ENCODE results near the gene ALMS1.
"Not testable (repeated sequence)": the region's sequence is repeated elsewhere in the genome, so short reads cannot be mapped to it uniquely, and the experiment has no call there.

ALMS1 gene

GRCh38 chr2:73426176-73426575 is 40.5 kb downstream of the ALMS1 start:
- H3K9ac ChIP-seq (ENCODE audit: low read length in 5 of 5): no peak overlapping the region
- no peaks in the 10 kb centered on the region for H3K4me1 ChIP-seq (ENCODE audit: control insufficient read depth in 5 of 5, insufficient read depth in 5 of 5, low read length in 5 of 5)
- no peak overlapping the region for H3K27ac ChIP-seq (ENCODE audit: low read depth, low read length)
- no peaks in the 10 kb centered on the region for H3K9me3 ChIP-seq (ENCODE audit: control insufficient read depth in 5 of 5, low read length in 5 of 5)
- H3K36me3 ChIP-seq (ENCODE audit: control insufficient read depth in 5 of 5, insufficient read depth in 5 of 5, low read length in 5 of 5): peaks cover 2 to 17% (median 13%) of the 10 kb centered on the region in 5 donors
- no peaks in the 10 kb centered on the region for H3K27me3 ChIP-seq (ENCODE audit: control insufficient read depth in 5 of 5, insufficient read depth in 4 of 5, low read length in 5 of 5)
- H3K4me3 ChIP-seq (ENCODE audit: low read depth in 1 of 5, low read length in 5 of 5): no peak overlapping the region

GRCh38 chr2:73436019-73436418 is 50.4 kb downstream of the ALMS1 start:
- H3K9me3 ChIP-seq (ENCODE audit: control insufficient read depth in 5 of 5, low read length in 5 of 5): peaks cover 0 to 15% (median 14%) of the 10 kb centered on the region in 5 donors
- H3K27ac ChIP-seq (ENCODE audit: low read depth, low read length): no peak overlapping the region
- peaks cover 21 to 34% (median 27%) of the 10 kb centered on the region in 5 donors for H3K36me3 ChIP-seq (ENCODE audit: control insufficient read depth in 5 of 5, insufficient read depth in 5 of 5, low read length in 5 of 5)

GRCh38 chr2:73444202-73444601 is 58.6 kb downstream of the ALMS1 start:
- Histone ChIP-seq H3K27me3 (ENCODE audit: control insufficient read depth in 5 of 5, insufficient read depth in 4 of 5, low read length in 5 of 5) (no peaks in the 10 kb centered on the region), H3K27ac (ENCODE audit: low read depth, low read length) (no peak overlapping the region), H3K9me3 (ENCODE audit: control insufficient read depth in 5 of 5, low read length in 5 of 5) (no peaks in the 10 kb centered on the region)

More at GRCh38 chr2:73436019-73436418, 50.4 kb downstream of the ALMS1 start:
- H3K27me3 ChIP-seq (ENCODE audit: control insufficient read depth in 5 of 5, insufficient read depth in 4 of 5, low read length in 5 of 5): no peaks in the 10 kb centered on the region
- no peak overlapping the region for H3K4me3 ChIP-seq (ENCODE audit: low read depth in 1 of 5, low read length in 5 of 5)
- no peak overlapping the region for H3K9ac ChIP-seq (ENCODE audit: low read length in 5 of 5)
- no peaks in the 10 kb centered on the region for H3K4me1 ChIP-seq (ENCODE audit: control insufficient read depth in 5 of 5, insufficient read depth in 5 of 5, low read length in 5 of 5)

GRCh38 chr2:73448856-73449255 is 63.2 kb downstream of the ALMS1 start:
- Histone ChIP-seq H3K9me3 (ENCODE audit: control insufficient read depth in 5 of 5, low read length in 5 of 5) (no peaks in the 10 kb centered on the region), H3K27me3 (ENCODE audit: control insufficient read depth in 5 of 5, insufficient read depth in 4 of 5, low read length in 5 of 5) (no peaks in the 10 kb centered on the region), H3K36me3 (ENCODE audit: control insufficient read depth in 5 of 5, insufficient read depth in 5 of 5, low read length in 5 of 5) (peaks cover 38 to 49% (median 39%) of the 10 kb centered on the region in 5 donors), H3K4me3 (ENCODE audit: low read depth in 1 of 5, low read length in 5 of 5) (no peak overlapping the region), H3K9ac (ENCODE audit: low read length in 5 of 5) (no peak overlapping the region), H3K4me1 (ENCODE audit: control insufficient read depth in 5 of 5, insufficient read depth in 5 of 5, low read length in 5 of 5) (no peaks in the 10 kb centered on the region), H3K27ac (ENCODE audit: low read depth, low read length) (no peak overlapping the region)

More at GRCh38 chr2:73444202-73444601, 58.6 kb downstream of the ALMS1 start:
- Histone ChIP-seq H3K36me3 (ENCODE audit: control insufficient read depth in 5 of 5, insufficient read depth in 5 of 5, low read length in 5 of 5) (peaks cover 16 to 42% (median 23%) of the 10 kb centered on the region in 5 donors), H3K9ac (ENCODE audit: low read length in 5 of 5) (no peak overlapping the region), H3K4me3 (ENCODE audit: low read depth in 1 of 5, low read length in 5 of 5) (no peak overlapping the region), H3K4me1 (ENCODE audit: control insufficient read depth in 5 of 5, insufficient read depth in 5 of 5, low read length in 5 of 5) (no peaks in the 10 kb centered on the region)

GRCh38 chr2:73449404-73449803 is 63.8 kb downstream of the ALMS1 start:
- Histone ChIP-seq H3K9ac (ENCODE audit: low read length in 5 of 5) (no peak overlapping the region), H3K36me3 (ENCODE audit: control insufficient read depth in 5 of 5, insufficient read depth in 5 of 5, low read length in 5 of 5) (peaks cover 36 to 47% (median 39%) of the 10 kb centered on the region in 5 donors), H3K27me3 (ENCODE audit: control insufficient read depth in 5 of 5, insufficient read depth in 4 of 5, low read length in 5 of 5) (no peaks in the 10 kb centered on the region), H3K4me1 (ENCODE audit: control insufficient read depth in 5 of 5, insufficient read depth in 5 of 5, low read length in 5 of 5) (no peaks in the 10 kb centered on the region), H3K4me3 (ENCODE audit: low read depth in 1 of 5, low read length in 5 of 5) (no peak overlapping the region), H3K27ac (ENCODE audit: low read depth, low read length) (no peak overlapping the region), H3K9me3 (ENCODE audit: control insufficient read depth in 5 of 5, low read length in 5 of 5) (no peaks in the 10 kb centered on the region)

GRCh38 chr2:73451263-73451972 is 65.8 kb downstream of the ALMS1 start:
- Histone ChIP-seq H3K27me3 (ENCODE audit: control insufficient read depth in 5 of 5, insufficient read depth in 4 of 5, low read length in 5 of 5) (no peaks in the 10 kb centered on the region), H3K9me3 (ENCODE audit: control insufficient read depth in 5 of 5, low read length in 5 of 5) (no peaks in the 10 kb centered on the region), H3K36me3 (ENCODE audit: control insufficient read depth in 5 of 5, insufficient read depth in 5 of 5, low read length in 5 of 5) (peaks cover 29 to 54% (median 39%) of the 10 kb centered on the region in 5 donors), H3K9ac (ENCODE audit: low read length in 5 of 5) (no peak overlapping the region), H3K4me3 (ENCODE audit: low read depth in 1 of 5, low read length in 5 of 5) (no peak overlapping the region), H3K27ac (ENCODE audit: low read depth, low read length) (no peak overlapping the region), H3K4me1 (ENCODE audit: control insufficient read depth in 5 of 5, insufficient read depth in 5 of 5, low read length in 5 of 5) (no peaks in the 10 kb centered on the region)

GRCh38 chr2:73457982-73458381 is 72.3 kb downstream of the ALMS1 start:
- Histone ChIP-seq H3K36me3 (ENCODE audit: control insufficient read depth in 5 of 5, insufficient read depth in 5 of 5, low read length in 5 of 5) (peaks cover 0 to 24% (median 21%) of the 10 kb centered on the region in 5 donors), H3K27me3 (ENCODE audit: control insufficient read depth in 5 of 5, insufficient read depth in 4 of 5, low read length in 5 of 5) (no peaks in the 10 kb centered on the region), H3K9me3 (ENCODE audit: control insufficient read depth in 5 of 5, low read length in 5 of 5) (no peaks in the 10 kb centered on the region), H3K9ac (ENCODE audit: low read length in 5 of 5) (no peak overlapping the region), H3K4me1 (ENCODE audit: control insufficient read depth in 5 of 5, insufficient read depth in 5 of 5, low read length in 5 of 5) (no peaks in the 10 kb centered on the region), H3K27ac (ENCODE audit: low read depth, low read length) (no peak overlapping the region), H3K4me3 (ENCODE audit: low read depth in 1 of 5, low read length in 5 of 5) (no peak overlapping the region)

GRCh38 chr2:73462388-73462787 is 76.8 kb downstream of the ALMS1 start:
- H3K36me3 ChIP-seq (ENCODE audit: control insufficient read depth in 5 of 5, insufficient read depth in 5 of 5, low read length in 5 of 5): peaks cover 0 to 17% (median 7%) of the 10 kb centered on the region in 5 donors
- not testable (repeated sequence) for H3K9me3 ChIP-seq (ENCODE audit: control insufficient read depth in 5 of 5, low read length in 5 of 5); H3K4me1 ChIP-seq (ENCODE audit: control insufficient read depth in 5 of 5, insufficient read depth in 5 of 5, low read length in 5 of 5); H3K9ac ChIP-seq (ENCODE audit: low read length in 5 of 5); H3K4me3 ChIP-seq (ENCODE audit: low read depth in 1 of 5, low read length in 5 of 5); H3K27me3 ChIP-seq (ENCODE audit: control insufficient read depth in 5 of 5, insufficient read depth in 4 of 5, low read length in 5 of 5); H3K27ac ChIP-seq (ENCODE audit: low read depth, low read length)

GRCh38 chr2:73468376-73468775 is 82.7 kb downstream of the ALMS1 start:
- Histone ChIP-seq H3K27me3 (ENCODE audit: control insufficient read depth in 5 of 5, insufficient read depth in 4 of 5, low read length in 5 of 5) (no peaks in the 10 kb centered on the region), H3K4me3 (ENCODE audit: low read depth in 1 of 5, low read length in 5 of 5) (no peak overlapping the region), H3K4me1 (ENCODE audit: control insufficient read depth in 5 of 5, insufficient read depth in 5 of 5, low read length in 5 of 5) (no peaks in the 10 kb centered on the region), H3K9me3 (ENCODE audit: control insufficient read depth in 5 of 5, low read length in 5 of 5) (no peaks in the 10 kb centered on the region), H3K36me3 (ENCODE audit: control insufficient read depth in 5 of 5, insufficient read depth in 5 of 5, low read length in 5 of 5) (no peaks in the 10 kb centered on the region), H3K27ac (ENCODE audit: low read depth, low read length) (no peak overlapping the region), H3K9ac (ENCODE audit: low read length in 5 of 5) (no peak overlapping the region)

GRCh38 chr2:73483874-73484273 is 98.2 kb downstream of the ALMS1 start:
- not testable (repeated sequence) for H3K4me3 ChIP-seq (ENCODE audit: low read depth in 1 of 5, low read length in 5 of 5); H3K9me3 ChIP-seq (ENCODE audit: control insufficient read depth in 5 of 5, low read length in 5 of 5); H3K27ac ChIP-seq (ENCODE audit: low read depth, low read length); H3K4me1 ChIP-seq (ENCODE audit: control insufficient read depth in 5 of 5, insufficient read depth in 5 of 5, low read length in 5 of 5); H3K9ac ChIP-seq (ENCODE audit: low read length in 5 of 5); H3K27me3 ChIP-seq (ENCODE audit: control insufficient read depth in 5 of 5, insufficient read depth in 4 of 5, low read length in 5 of 5)
- H3K36me3 ChIP-seq (ENCODE audit: control insufficient read depth in 5 of 5, insufficient read depth in 5 of 5, low read length in 5 of 5): peaks cover 3 to 16% (median 9%) of the 10 kb centered on the region in 5 donors

All from subcutaneous abdominal adipose tissue (tissue), 5 donors.